Activated CD4-positive, alpha-beta T cell treated with anti-CD3 and anti-CD28 coated beads, Interleukin-2, amount 50 U/mL, for 48 hours (primary cell): ENCODE measurements around the gene MECR.
"Not testable (repeated sequence)": the region's sequence is repeated elsewhere in the genome, so short reads cannot be mapped to it uniquely, and the experiment has no call there.

Experiments used
- DNase-seq, 2 experiments: peaks; one replicate each; pipeline ENCODE4 v3.0.0-alpha.2; 2020

Gene MECR

DNA sequence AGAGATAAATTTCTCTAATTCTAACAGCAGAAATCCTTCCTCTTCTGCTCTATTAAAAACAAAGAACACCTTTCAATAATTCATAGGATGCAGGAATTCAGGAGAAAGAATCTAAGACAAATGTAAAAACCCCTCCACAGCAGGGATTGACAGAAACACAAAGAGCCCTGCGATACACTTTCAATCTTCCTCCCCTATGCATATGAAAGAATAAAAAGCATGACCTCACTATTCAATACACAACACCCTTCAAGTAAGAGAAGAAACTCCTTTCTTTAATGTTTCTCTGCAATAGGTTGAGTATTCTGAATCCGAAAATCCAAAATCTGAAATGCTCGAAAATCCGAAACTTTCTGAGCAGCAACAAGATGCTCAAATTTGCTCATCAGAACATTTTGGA lies 66.1 kb downstream of the MECR start:
- DNase-seq, result no peak

DNA sequence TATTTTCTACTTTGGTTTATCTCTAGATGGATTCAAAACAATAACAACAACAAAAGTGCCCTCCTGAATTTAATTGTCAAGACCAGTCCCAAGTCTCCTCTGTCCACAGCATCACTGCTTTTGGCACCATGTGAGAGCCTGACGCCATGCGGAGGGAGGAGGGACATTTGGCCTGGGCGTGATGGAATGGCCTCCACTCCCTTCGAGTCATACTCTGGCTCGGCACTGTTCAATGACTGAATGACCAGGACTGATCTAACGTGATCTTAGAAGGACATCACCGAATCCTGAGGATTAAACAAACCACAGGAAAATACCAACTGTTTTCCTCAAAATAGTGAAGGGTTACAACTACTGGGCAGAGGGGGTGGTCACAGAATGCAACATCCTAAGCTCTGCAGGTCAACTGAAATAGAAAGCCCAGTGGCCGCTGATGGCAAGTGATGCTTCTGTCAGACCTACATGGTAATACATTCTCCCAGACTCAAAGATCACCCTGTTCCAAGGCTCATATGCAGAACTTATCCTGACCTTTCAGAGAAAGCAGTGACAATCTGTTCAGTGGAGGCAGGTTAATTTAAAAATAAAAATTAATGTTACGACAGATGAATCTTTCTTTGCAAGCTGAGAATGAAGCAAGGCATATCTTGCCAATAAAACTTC lies 68.1 kb downstream of the MECR start:
- DNase-seq, result no peak

DNA sequence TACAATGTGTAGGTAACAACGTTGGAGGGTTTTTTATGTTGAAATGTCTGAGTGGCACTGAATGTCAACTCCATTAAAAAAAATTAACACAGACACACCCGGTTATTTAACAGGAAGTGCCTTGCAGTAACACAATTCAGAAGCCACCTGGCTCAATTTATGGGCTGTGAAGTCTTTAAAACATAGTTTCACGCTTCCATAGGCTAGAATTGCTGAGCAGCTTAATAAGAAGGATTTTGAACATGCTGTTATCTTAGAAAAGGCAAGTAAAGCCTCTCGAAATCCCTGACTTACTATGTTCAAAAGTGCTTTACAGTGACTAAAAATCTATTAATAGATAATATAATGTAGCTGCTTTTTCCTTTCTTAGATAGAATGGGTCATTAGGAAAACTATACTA lies 68.7 kb downstream of the MECR start:
- DNase-seq, result no peak

DNA sequence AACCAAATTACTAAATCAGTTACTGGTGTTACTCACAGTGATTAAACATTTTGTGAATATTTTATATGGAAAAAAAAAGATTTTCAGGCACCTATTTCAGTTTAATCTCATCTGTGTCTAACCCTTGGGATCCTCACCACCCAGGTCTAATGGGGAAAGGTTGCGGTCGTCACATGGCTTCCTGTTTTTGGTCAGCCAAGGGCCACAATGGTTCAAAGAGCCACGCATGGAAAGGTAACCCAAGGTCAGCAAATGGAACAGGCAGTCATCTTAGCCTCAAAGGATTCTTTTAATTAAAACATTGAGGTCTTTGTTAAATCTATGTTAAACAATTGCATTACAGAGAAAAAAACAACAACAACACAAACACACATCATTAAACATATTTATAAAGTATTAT lies 71.0 kb downstream of the MECR start:
- no peak for DNase-seq

DNA sequence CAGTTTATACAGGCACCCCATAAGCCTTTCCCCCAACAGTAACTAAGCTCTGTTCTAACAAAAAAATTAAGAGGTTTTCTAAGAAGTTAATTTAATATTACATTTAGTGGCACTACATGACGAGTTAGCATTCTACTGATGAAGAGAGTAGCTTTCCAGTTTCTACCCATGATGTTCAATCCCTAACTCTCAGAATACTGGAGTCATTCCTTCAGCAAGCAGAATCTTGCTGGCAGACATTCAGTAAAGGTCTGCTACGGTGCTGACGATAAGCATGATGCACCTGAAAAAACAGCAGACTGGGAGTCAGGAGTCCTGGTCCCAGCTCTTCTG lies 73.5 kb downstream of the MECR start:
- no peak for DNase-seq

DNA sequence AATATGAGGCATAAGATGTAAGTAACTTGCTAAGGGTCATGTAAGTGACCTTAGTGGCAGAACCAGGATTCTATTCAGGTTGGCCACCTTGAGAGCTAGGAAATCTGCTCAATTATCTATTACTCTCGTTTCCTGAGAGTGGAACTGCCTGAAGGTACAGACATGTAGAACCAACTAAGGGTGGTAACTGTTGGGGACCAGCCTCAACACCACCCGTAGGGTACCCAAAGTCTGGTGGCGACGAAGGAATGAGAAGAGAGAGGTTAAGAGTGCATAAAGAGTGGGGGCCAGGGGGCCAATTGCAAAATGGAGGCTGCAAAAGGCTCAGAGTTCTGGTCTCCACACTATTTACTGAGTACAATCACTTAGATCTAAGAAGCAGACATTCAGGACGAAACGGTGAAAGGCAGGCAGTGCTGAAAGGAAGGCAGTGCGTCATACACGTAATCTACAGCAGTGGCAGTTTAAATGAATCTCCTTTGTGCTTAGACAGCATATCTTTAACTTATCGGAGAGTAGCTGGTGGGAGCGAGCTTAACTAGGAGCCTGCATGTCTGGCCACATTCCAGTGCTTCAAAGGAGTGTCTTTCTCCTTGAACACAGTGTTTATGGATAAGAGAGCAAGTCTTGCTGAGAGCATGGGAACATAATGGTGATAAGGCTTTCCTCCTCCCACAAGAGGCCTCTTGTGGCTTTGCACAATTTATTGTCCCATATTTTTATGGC lies 74.0 kb downstream of the MECR start:
- no peak for DNase-seq

DNA sequence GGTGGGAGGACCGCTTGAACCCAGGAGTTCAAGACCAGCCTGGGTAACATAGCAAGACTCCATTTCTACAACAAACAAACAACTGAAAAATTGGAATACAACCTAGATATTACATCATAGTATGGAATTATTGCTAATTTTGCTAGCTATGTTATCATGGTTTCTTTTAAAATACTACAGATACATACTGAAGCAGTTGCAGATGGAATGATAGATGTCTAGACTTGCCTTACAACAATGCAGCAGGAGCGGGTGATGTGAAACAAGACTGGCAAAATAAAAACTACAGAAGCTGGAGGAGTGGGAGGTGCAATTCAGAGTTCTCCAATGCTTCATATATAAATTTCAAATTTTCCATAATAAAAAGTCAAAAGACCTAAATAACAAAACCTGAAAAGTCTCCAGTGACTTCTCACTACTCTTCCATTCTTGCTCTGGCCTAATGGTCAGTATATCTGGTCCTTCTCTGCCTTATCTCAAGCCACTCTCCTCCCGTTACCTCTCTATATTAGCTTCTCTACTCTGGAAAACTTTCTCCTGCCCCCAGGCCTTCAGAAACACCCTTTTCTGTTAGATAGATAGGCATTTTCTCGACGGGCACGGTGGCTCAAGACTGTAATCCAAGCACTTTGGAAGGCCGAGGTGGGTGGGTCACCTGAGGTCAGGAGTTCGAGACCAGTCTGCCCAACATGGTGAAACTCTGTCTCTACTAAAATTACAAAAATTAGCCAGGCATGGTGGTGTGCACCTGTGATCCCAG lies 78.5 kb downstream of the MECR start:
- DNase-seq, result no peak

DNA sequence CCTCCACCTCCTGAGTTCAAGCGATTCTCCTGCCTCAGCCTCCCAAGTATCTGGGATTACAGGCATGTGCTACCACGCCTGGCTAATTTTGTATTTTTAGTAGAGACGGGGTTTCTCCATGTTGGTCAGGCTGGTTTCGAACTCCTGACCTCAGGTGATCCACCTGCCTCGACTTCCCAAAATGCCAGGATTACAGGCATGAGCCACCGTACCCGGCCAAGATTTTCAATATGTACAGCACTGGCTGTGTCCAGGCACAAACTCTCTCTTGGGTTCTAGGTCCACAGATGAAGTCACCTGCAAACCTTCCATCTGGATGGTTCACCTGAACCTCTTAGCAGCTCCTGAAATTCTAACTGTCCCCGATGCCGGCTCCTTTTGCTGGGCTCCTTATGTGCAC lies 80.4 kb downstream of the MECR start:
- not testable (repeated sequence) for DNase-seq

DNA sequence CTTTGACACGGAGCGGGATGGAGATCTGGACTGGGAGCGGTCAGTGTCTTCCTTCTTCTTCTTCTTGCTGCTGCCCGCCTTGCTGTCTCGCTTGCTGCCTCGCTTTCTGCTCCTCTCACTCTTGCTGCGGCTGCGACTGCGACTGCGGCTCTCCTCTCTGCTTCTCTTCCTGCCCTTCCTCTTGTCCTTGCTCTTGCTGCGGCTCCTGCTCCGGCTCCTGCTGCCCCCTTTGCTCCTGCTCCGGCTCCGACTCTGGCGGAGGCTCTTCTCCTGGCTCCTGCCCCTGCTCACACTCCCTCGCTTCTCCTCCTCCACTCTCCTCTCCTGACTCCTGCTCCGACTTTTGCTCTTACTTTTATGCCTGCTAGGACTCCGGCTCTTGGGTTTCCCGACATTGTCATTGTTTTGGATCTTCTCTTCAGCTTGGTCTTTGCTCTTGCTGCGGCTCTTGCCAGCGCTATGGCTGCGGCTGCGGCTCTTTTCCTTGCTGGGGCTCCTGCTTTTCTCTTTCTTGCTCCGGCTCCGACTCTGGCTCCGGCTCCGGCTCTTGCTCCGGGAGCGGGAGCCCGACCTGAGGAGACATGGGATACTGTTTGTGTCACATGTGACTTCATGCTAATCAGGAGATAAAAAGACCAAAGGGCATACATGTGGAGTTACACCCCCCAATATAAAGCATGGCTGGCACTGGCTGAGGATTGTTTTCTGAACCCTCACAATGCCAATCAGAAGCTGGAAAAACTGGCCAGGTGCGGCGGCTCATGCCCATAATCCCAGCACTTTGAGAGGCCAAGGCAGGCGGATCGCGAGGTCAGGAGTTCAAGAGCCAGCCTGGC lies 81.9 kb downstream of the MECR start:
- no peak for DNase-seq

DNA sequence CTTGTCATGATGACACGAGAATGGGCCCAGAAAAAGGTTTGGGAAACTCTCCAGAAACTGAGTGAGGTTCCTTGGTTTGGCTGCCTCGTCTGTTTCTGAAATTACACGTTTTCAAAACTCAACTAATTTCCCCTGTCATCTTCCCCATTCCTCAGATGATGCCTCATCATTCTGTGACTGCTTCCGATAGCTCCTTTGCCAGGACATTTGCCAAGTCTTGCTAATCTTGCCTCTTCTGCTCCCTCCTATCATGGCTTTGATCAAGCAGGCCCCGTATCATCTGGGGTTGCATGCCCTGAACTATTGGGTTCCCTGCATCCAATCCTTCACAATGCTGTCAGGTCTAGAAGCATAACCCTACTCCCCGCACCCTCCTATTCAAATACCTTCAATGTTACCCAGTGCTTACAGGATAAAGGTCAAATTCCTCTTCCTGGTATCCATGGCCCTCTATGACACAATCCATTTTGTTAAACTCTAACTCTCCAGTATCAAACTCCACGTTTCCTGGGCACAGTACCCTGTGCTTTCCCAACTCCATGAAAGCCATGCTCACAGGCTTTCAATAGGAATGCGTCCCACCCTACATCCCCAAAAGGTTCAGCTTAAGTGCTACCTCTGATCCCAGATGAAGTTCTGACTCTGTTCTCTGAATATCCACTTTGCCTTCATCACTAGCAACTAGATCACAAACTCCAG lies 84.8 kb downstream of the MECR start:
- no peak for DNase-seq

DNA sequence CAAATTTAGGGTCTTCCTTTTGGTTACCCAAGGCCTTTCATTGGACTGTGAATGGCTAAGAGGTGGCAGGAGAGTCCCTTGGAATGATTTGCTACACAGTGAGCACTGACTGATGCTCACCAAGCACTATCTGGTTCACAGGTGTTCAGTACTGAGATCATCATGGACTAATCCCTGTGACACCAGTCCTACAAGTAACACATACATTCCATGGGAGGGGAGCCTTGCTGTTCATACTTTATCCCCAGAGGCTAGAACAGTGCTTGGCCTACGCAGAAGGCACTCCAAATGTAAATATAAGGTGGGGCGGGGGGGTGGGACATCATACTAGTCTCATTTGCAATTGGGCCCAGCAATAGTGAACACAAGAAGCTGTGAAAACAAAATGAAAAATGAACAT lies 86.6 kb downstream of the MECR start:
- no peak for DNase-seq

DNA sequence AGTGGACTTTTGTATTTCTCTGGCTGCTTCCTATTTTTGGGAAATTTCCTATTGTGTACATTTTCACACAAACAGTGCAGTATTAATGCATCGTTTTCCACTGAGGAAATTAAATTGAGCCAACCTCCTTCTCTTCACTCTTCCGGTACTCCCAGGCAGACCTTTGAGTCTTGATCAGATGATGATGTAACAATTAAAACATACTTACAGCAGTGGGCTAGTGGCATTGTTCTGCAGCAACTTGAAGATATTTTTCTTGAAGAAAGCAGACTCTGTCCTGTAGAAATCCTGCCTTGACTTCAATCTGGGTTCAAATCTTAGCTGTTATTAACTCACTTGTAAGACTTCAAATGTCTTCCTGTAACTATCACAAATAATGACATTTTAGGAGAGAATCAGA lies 88.0 kb downstream of the MECR start:
- DNase-seq, result no peak
